Tibial nerve (tissue), 4 donors: ENCODE measurements around the gene GATA1. TPM values are rescaled to one million over a fixed set of nuclear protein-coding genes. Genes with fewer than 3 reads are reported as not detected.

Experiments used
- DNase-seq, 2 donors: peaks; one replicate each; pipeline ENCODE4 v3.0.0-alpha.2; 2019; ENCODE audit warnings: low spot score in 2 of 2
- H3K27ac ChIP-seq, 4 donors: fragments of 200-600 bp; sonication (generic) in 3 of 4; one replicate each; pipeline ENCODE4 v1.5.1; 2017 to 2019; ENCODE audit warnings: mild to moderate bottlenecking in 1 of 4
- H3K27me3 ChIP-seq, 2 donors: fragments of 200-600 bp; sonication (generic) in 1 of 2; one replicate each; pipeline versions ENCODE4 v1.5.1 to v1.6.0; 2017 to 2019
- H3K36me3 ChIP-seq, 3 donors: fragments of 200-600 bp; sonication (generic); one replicate each; pipeline ENCODE4 v1.5.1; 2018 to 2019
- H3K4me1 ChIP-seq, 4 donors: fragments of 200-600 bp; sonication (generic) in 3 of 4; one replicate each; pipeline ENCODE4 v1.5.1; 2017 to 2019
- H3K4me3 ChIP-seq, 4 donors: fragments of 200-600 bp; sonication (generic) in 3 of 4; one replicate each; pipeline ENCODE4 v1.5.1; 2017 to 2019; ENCODE audit warnings: mild to moderate bottlenecking in 1 of 4, moderate library complexity in 1 of 4
- H3K9me3 ChIP-seq, 4 donors: fragments of 200-600 bp; sonication (generic) in 3 of 4; one replicate each; pipeline ENCODE4 v1.5.1; 2017 to 2019
- CTCF ChIP-seq, 5 experiments: fragments of 200-600 bp in 3 of 5; fragments of 450-650 bp in 2 of 5; sonication (generic) in 3 of 5; IDR thresholded peaks; one replicate each; pipeline ENCODE4 v1.5.1; 2016 to 2019; ENCODE audit warnings: antibody characterized with exemption in 5 of 5, mild to moderate bottlenecking in 3 of 5, moderate library complexity in 2 of 5
- EP300 ChIP-seq, 2 donors: sonication (generic); formaldehyde crosslinking; IDR thresholded peaks; one replicate each; pipeline ENCODE4 v1.6.1; 2017; ENCODE audit warnings: antibody characterized with exemption in 2 of 2, mild to moderate bottlenecking in 1 of 2
- POLR2A ChIP-seq, 2 donors: fragments of 450-650 bp; IDR thresholded peaks; one replicate each; pipeline ENCODE4 v1.6.1; 2017; ENCODE audit warnings: antibody characterized with exemption in 2 of 2, mild to moderate bottlenecking in 2 of 2, moderate library complexity in 2 of 2
- WGBS, 2 donors: methylation state at CpG; one replicate each; pipeline ENCODE4 v1.1.5; 2018; 5-methylcytosine and 5-hydroxymethylcytosine counted together
- total RNA-seq, 4 donors: library from RNA; depleted of rRNA; stranded (reverse); fragments of >200 nt; gene quantifications; one replicate each; pipeline ENCODE4 v1.1.0, GENCODE V29; 2016

GATA1 gene
- total RNA-seq, 4 donors from 2014 or later = 0.90 TPM; not detected in 3

- Histone ChIP-seq H3K27me3 (peaks cover 0 to 14% of the 10 kb centered on the region in 2 donors), H3K4me1 (no peaks in the 10 kb centered on the region), H3K27ac (no peak overlapping the region), H3K36me3 (no peaks in the 10 kb centered on the region), H3K9me3 (no peaks in the 10 kb centered on the region), H3K4me3 (no peak overlapping the region)
- 62 to 65% methylated on average over 16 to 17 of the region's 17 CpGs for WGBS, 2 donors
- TF ChIP-seq POLR2A (IDR thresholded peaks at IDR 0.05) = no peak
- DNase-seq = no peak
These were observed 1.4 kb downstream of the GATA1 start for GRCh38 chrX:48787505-48788443.

GRCh38 chrX:48789366-48790220, 3.2 kb downstream of the GATA1 start:
- peaks cover 0 to 14% of the 10 kb centered on the region in 2 donors for H3K27me3 ChIP-seq
- no peak for DNase-seq
- no peaks in the 10 kb centered on the region for H3K9me3 ChIP-seq
- no peaks in the 10 kb centered on the region for H3K36me3 ChIP-seq
- H3K4me1 ChIP-seq = no peaks in the 10 kb centered on the region
- H3K4me3 ChIP-seq = no peak overlapping the region
- TF ChIP-seq CTCF (IDR thresholded peaks at IDR 0.05) (no peak), EP300 (IDR thresholded peaks at IDR 0.05) (no peak), POLR2A (IDR thresholded peaks at IDR 0.05) (no peak)
- no peak overlapping the region for H3K27ac ChIP-seq
- WGBS, 2 donors = 55 to 76% methylated on average over 6 to 7 of the region's 7 CpGs

GRCh38 chrX:48790477-48790876, 4.1 kb downstream of the GATA1 start:
- Histone ChIP-seq H3K36me3 (no peaks in the 10 kb centered on the region), H3K9me3 (no peaks in the 10 kb centered on the region), H3K4me1 (no peaks in the 10 kb centered on the region), H3K4me3 (no peak overlapping the region), H3K27ac (no peak overlapping the region), H3K27me3 (peaks cover 0 to 14% of the 10 kb centered on the region in 2 donors)
- no peak for DNase-seq
- WGBS, 2 donors = 37 to 62% methylated on average over 5 of the region's 5 CpGs
- TF ChIP-seq CTCF (IDR thresholded peaks at IDR 0.05) (no peak), POLR2A (IDR thresholded peaks at IDR 0.05) (no peak), EP300 (IDR thresholded peaks at IDR 0.05) (no peak)

GRCh38 chrX:48791063-48791820, 4.9 kb downstream of the GATA1 start:
- TF ChIP-seq EP300 (IDR thresholded peaks at IDR 0.05) (no peak), CTCF (IDR thresholded peaks at IDR 0.05) (no peak), POLR2A (IDR thresholded peaks at IDR 0.05) (no peak)
- 51 to 83% methylated on average over 2 to 10 of the region's 11 CpGs for WGBS, 2 donors
- DNase-seq = no peak
- Histone ChIP-seq H3K36me3 (no peaks in the 10 kb centered on the region), H3K27ac (no peak overlapping the region), H3K9me3 (no peaks in the 10 kb centered on the region), H3K4me1 (no peaks in the 10 kb centered on the region), H3K27me3 (peaks cover 0 to 14% of the 10 kb centered on the region in 2 donors), H3K4me3 (no peak overlapping the region)

- no peaks in the 10 kb centered on the region for H3K9me3 ChIP-seq
- H3K36me3 ChIP-seq = no peaks in the 10 kb centered on the region
- DNase-seq = no peak
- H3K4me1 ChIP-seq = no peaks in the 10 kb centered on the region
- no peak overlapping the region for H3K4me3 ChIP-seq
- H3K27me3 ChIP-seq = peaks cover 0 to 8% of the 10 kb centered on the region in 2 donors
- H3K27ac ChIP-seq = no peak overlapping the region
- WGBS, 2 donors = 83 to 85% methylated on average over 7 of the region's 7 CpGs
- no peak for TF ChIP-seq CTCF (IDR thresholded peaks at IDR 0.05)
- no peak for TF ChIP-seq POLR2A (IDR thresholded peaks at IDR 0.05)
- TF ChIP-seq EP300 (IDR thresholded peaks at IDR 0.05) = no peak
These were observed 5.8 kb downstream of the GATA1 start for GRCh38 chrX:48792219-48792618.
